ENCODE results near the gene FANCI. TPM values are rescaled to one million over a fixed set of nuclear protein-coding genes. Genes with fewer than 3 reads are reported as not detected.

Gene FANCI
- total and polyA plus RNA-seq, 2 experiments from 2014 or later, result 11.2 to 14.2 TPM

GRCh38 chr15:89342840-89343239 lies 99.1 kb downstream of the FANCI start:
- Histone ChIP-seq H3K9ac (no peak overlapping the region), H2AFZ (no peak overlapping the region), H3K4me1 (ENCODE audit: insufficient read depth) (no peaks in the 10 kb centered on the region), H3K9me3 (ENCODE audit: low read depth) (no peaks in the 10 kb centered on the region), H3K9me2 (ENCODE audit: insufficient read depth) (no peaks in the 10 kb centered on the region), H3K79me2 (ENCODE audit: insufficient read depth) (no peaks in the 10 kb centered on the region), H3F3A (ENCODE audit: insufficient read depth) (no peaks in the 10 kb centered on the region), H3K4me3 (no peak overlapping the region), H3K4me2 (ENCODE audit: unreplicated experiment) (no peak overlapping the region), H3K27ac (no peak overlapping the region), H3K36me3 (ENCODE audit: low read depth) (no peaks in the 10 kb centered on the region), H4K20me1 (ENCODE audit: insufficient read depth) (no peaks in the 10 kb centered on the region), H3K27me3 (replicated peaks; ENCODE audit: insufficient read depth) (peaks cover 54% of the 10 kb centered on the region)
- in situ Hi-C loops (cut with MboI), result no loop called here
- TF ChIP-seq EZH2 (IDR thresholded peaks at IDR 0.05; ENCODE audit: insufficient read depth, poor library complexity, severe bottlenecking) (no peak), EZH2phosphoT487 (IDR thresholded peaks at IDR 0.05; ENCODE audit: insufficient read depth, low read depth) (no peak)
- DNase-seq, result no peak
- WGBS, 2 experiments (ENCODE audit: low coverage in 1 of 2, low lambda C conversion rate in 2 of 2, missing lambda C conversion rate in 2 of 2), result 57 to 60% methylated on average over 3 of the region's 3 CpGs

DNA sequence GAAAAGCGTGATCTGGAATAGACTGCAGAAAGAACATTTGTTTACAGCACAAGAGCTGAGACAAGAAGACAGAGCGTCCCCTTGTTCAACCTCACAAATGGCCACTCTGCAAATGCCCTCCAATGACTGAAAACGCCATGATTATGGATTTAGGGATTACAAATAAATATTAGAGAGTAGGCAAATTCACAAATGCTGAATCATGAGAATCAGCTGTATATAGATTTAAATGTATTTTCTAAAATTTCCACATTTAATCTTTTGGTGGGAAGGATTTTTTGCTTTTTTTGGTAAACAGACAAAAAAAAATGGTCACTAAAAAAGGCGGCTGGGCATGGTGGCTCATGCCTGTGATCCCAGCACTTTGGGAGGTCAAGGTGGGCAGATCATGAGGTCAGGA lies 101.5 kb downstream of the FANCI start:
- Histone ChIP-seq H4K20me1 (ENCODE audit: insufficient read depth) (no peaks in the 10 kb centered on the region), H3K27ac (no peak overlapping the region), H3K27me3 (replicated peaks; ENCODE audit: insufficient read depth) (peaks cover 53% of the 10 kb centered on the region), H3K9me3 (ENCODE audit: low read depth) (no peaks in the 10 kb centered on the region), H3K36me3 (ENCODE audit: low read depth) (no peaks in the 10 kb centered on the region), H3K4me1 (ENCODE audit: insufficient read depth) (no peaks in the 10 kb centered on the region), H3K4me2 (ENCODE audit: unreplicated experiment) (no peak overlapping the region), H3K9ac (no peak overlapping the region), H3K9me2 (ENCODE audit: insufficient read depth) (no peaks in the 10 kb centered on the region), H3K79me2 (ENCODE audit: insufficient read depth) (no peaks in the 10 kb centered on the region), H2AFZ (no peak overlapping the region), H3K4me3 (no peak overlapping the region), H3F3A (ENCODE audit: insufficient read depth) (no peaks in the 10 kb centered on the region)
- TF ChIP-seq EZH2 (IDR thresholded peaks at IDR 0.05; ENCODE audit: insufficient read depth, poor library complexity, severe bottlenecking), result no peak
- in situ Hi-C loops (cut with MboI), result no loop called here
- DNase-seq, result no peak
- 44 to 54% methylated on average over 4 of the region's 4 CpGs for WGBS, 2 experiments (ENCODE audit: low coverage in 1 of 2, low lambda C conversion rate in 2 of 2, missing lambda C conversion rate in 2 of 2)

DNA sequence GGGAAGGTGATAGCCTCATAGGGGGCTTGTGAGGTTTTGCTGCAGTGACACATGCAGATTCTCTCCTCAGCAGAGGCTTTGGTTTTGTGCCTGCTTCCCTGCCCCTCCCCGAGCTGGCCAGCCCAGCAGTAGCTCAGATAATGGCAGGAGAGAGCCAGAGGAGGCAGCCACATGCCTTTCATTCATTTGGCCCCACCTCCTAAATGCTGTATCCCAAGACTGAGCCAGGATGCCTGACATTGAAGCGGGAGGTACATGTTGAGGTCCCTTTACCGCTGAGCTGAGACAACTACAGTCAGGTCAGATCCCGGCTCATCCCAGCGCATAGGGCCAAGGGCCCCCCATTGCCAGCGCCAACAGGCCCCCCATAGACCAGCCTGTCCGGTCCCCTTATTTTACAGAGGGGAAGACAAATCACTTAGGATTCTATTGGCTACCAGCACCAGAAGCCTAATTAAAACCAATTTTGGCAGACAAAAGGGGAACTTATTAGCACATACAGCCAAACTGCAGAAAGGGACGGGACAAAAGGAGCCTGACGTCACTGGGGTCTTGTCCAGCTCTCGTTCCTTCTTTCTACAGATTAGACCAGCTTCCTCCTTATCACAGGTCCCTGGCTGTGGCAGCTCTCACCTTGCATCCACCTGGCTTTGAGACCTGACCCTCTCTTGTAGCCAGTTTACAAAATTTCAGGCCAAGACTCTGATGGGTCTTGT lies 102.9 kb downstream of the FANCI start:
- Histone ChIP-seq H3F3A (ENCODE audit: insufficient read depth) (no peaks in the 10 kb centered on the region), H3K36me3 (ENCODE audit: low read depth) (no peaks in the 10 kb centered on the region), H3K9ac (no peak overlapping the region), H3K79me2 (ENCODE audit: insufficient read depth) (no peaks in the 10 kb centered on the region), H3K4me2 (ENCODE audit: unreplicated experiment) (no peak overlapping the region), H4K20me1 (ENCODE audit: insufficient read depth) (no peaks in the 10 kb centered on the region), H3K27ac (no peak overlapping the region), H2AFZ (no peak overlapping the region), H3K9me2 (ENCODE audit: insufficient read depth) (no peaks in the 10 kb centered on the region), H3K27me3 (replicated peaks; ENCODE audit: insufficient read depth) (peaks cover 45% of the 10 kb centered on the region), H3K4me3 (no peak overlapping the region), H3K9me3 (ENCODE audit: low read depth) (no peaks in the 10 kb centered on the region), H3K4me1 (ENCODE audit: insufficient read depth) (no peaks in the 10 kb centered on the region)
- in situ Hi-C loops (cut with MboI), result no loop called here
- no peak for DNase-seq
- WGBS, 2 experiments (ENCODE audit: low coverage in 1 of 2, low lambda C conversion rate in 2 of 2, missing lambda C conversion rate in 2 of 2), result 29 to 32% methylated on average over 10 of the region's 10 CpGs
- TF ChIP-seq EZH2phosphoT487 (IDR thresholded peaks at IDR 0.05; ENCODE audit: insufficient read depth, low read depth) (no peak), EZH2 (IDR thresholded peaks at IDR 0.05; ENCODE audit: insufficient read depth, poor library complexity, severe bottlenecking) (no peak)

DNA sequence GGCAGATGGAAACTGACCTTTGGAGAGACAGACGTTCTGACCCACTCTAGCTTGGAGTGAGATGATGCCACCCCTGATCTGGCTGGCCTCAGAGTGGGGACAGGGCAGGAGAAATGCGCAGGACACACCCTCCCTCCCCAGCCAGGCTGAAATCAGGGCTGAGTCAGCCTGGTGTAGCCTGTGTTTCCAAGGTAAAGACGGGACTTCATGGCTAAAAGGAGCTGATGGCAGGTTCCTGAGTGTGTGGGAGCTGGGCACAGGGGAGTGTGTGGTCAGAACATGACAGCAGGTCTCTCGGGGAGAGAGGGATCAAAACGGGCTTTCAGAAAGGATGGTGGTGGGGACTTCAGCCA lies 105.4 kb downstream of the FANCI start:
- Histone ChIP-seq H4K20me1 (ENCODE audit: insufficient read depth) (no peaks in the 10 kb centered on the region), H3F3A (ENCODE audit: insufficient read depth) (no peaks in the 10 kb centered on the region), H3K27me3 (replicated peaks; ENCODE audit: insufficient read depth) (peaks cover 52% of the 10 kb centered on the region), H3K36me3 (ENCODE audit: low read depth) (no peaks in the 10 kb centered on the region), H3K79me2 (ENCODE audit: insufficient read depth) (no peaks in the 10 kb centered on the region), H3K4me3 (no peak overlapping the region), H3K9me3 (ENCODE audit: low read depth) (no peaks in the 10 kb centered on the region), H3K27ac (no peak overlapping the region), H3K9ac (no peak overlapping the region), H2AFZ (no peak overlapping the region), H3K9me2 (ENCODE audit: insufficient read depth) (no peaks in the 10 kb centered on the region), H3K4me1 (ENCODE audit: insufficient read depth) (no peaks in the 10 kb centered on the region), H3K4me2 (ENCODE audit: unreplicated experiment) (no peak overlapping the region)
- no peak for DNase-seq
- TF ChIP-seq EZH2 (IDR thresholded peaks at IDR 0.05; ENCODE audit: insufficient read depth, poor library complexity, severe bottlenecking) (no peak), EZH2phosphoT487 (IDR thresholded peaks at IDR 0.05; ENCODE audit: insufficient read depth, low read depth) (no peak)
- in situ Hi-C loops (cut with MboI), result no loop called here
- WGBS, 2 experiments (ENCODE audit: low coverage in 1 of 2, low lambda C conversion rate in 2 of 2, missing lambda C conversion rate in 2 of 2), result 36 to 43% methylated on average over 5 of the region's 5 CpGs

DNA sequence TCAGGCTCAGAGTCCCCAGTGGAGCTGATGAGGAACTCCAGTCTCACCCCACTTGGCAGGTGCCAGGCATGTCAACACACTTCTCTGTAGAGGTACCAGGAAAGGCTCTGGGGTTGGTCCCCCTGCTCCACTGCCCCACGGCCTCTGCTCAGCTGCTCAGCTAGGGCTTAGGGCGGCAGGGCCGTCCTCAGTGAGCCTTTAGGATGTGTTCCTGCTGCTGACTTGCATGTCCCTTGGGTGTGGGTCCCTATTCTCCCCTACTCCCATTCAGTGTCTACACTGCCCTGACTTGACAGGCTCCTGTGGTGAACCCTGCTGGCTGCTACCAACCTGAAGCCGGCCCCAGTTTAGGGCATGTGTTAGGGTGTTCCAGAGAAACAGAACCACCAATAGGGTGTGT lies 108.7 kb downstream of the FANCI start:
- H3K27me3 ChIP-seq (replicated peaks; ENCODE audit: insufficient read depth), result peaks cover 50% of the 10 kb centered on the region
- H3K79me2 ChIP-seq (ENCODE audit: insufficient read depth), result no peaks in the 10 kb centered on the region

More for the DNA sequence above, 108.7 kb downstream of the FANCI start:
- WGBS, 2 experiments (ENCODE audit: low coverage in 1 of 2, low lambda C conversion rate in 2 of 2, missing lambda C conversion rate in 2 of 2), result 57 to 65% methylated on average over 4 of the region's 4 CpGs
- no peak overlapping the region for H3K4me2 ChIP-seq (ENCODE audit: unreplicated experiment)
- in situ Hi-C loops (cut with MboI), result no loop called here
- H3K27ac ChIP-seq, result no peak overlapping the region
- no peak overlapping the region for H3K4me3 ChIP-seq
- no peaks in the 10 kb centered on the region for H4K20me1 ChIP-seq (ENCODE audit: insufficient read depth)
- no peak overlapping the region for H3K9ac ChIP-seq
- TF ChIP-seq EZH2 (IDR thresholded peaks at IDR 0.05; ENCODE audit: insufficient read depth, poor library complexity, severe bottlenecking), result no peak
- H3F3A ChIP-seq (ENCODE audit: insufficient read depth), result no peaks in the 10 kb centered on the region
- H2AFZ ChIP-seq, result no peak overlapping the region
- no peaks in the 10 kb centered on the region for H3K9me2 ChIP-seq (ENCODE audit: insufficient read depth)
- H3K9me3 ChIP-seq (ENCODE audit: low read depth), result no peaks in the 10 kb centered on the region
- H3K36me3 ChIP-seq (ENCODE audit: low read depth), result no peaks in the 10 kb centered on the region
- H3K4me1 ChIP-seq (ENCODE audit: insufficient read depth), result no peaks in the 10 kb centered on the region
- no peak for DNase-seq

Data from GM23248 (cell line).